CD4-positive, alpha-beta T cell treated with Interleukin-17A for 1 hour (primary cell): ENCODE results near the gene TRIP6.

Experiments
- DNase-seq: peaks from one replicate; pipeline ENCODE4 v3.0.0-alpha.2; 2020

TRIP6 gene

DNA sequence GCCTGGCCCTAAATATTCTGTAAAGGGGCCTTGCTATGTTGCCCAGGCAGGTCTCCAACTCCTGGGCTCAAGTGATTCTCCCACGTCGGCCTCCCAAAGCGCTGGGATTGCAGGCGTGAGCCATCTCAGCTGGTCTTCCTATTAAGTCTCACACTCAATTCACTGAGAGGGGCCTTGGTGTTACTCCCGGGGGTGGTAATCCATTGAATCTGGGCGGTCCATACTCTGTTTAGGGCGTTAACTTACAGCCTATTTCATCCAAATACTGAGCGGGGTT is 7.1 kb downstream of the TRIP6 start:
- DNase-seq: no peak

DNA sequence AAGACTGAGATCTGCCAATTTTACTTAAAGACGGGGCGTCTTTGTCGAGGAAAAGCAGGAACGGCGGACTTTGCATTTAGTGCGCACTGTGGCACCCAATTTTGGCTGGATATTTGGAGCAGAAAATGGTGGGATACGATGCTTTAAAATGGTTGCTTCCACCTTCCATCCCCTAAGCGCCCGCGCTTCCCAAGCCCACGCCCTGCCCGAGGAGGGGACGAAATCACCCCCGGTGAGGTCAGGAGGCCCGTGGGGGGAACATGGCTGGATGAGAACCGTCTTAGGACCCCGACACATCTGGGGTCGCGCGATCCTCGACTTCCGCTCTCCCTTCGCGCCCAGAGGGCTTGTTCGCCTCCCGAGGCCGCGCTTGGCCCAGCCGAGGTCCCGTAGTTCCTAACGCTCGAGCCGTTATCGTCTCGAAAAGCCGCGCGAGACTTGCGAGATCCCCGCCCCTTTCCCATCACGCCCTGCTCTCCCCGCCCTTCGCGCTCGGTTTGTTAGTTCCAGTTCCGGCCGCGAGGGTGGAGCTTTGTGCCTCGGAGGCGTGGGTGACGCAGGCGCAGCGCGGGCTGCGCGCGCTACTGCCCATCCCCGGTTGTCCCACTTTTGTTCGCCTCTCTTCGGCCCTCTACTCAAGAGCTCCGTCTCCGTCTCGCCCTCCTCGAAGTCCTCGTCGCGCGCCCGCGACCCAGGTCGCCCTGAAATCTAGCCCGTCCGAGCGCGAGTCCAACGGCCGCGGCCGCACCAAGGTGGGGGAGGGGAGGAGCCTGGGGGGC is 7.6 kb downstream of the TRIP6 start, which contains the start of gene SRRT:
Gene SRRT, plus strand, starts transcription at position 527 of the 779 bp plus-strand sequence. CDS start 488 bp downstream, outside the sequence.
- peak; percentile 98 for DNase-seq

DNA sequence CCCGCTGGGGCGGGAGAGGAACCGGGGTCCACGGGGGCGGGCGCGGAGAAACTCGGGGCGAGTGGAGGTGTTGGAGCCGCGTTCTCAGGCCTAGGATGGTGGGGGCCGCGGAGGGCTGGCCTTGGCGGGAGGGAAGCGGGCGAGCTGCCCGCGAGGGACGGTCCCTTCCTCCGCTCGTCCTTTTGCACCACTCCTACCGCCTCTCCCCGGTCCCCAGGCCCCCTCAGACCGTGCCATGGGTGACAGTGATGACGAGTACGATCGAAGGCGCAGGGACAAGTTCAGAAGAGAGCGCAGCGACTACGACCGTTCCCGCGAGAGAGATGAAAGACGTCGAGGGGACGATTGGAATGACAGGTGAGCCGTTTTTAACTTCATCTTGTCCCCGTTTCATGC is 8.2 kb downstream of the TRIP6 start:
- peak; percentile 38 for DNase-seq

GRCh38 chr7:100878013-100878412 is 10.8 kb downstream of the TRIP6 start:
- DNase-seq: no peak

- no peak for DNase-seq
These were observed 11.5 kb downstream of the TRIP6 start for GRCh38 chr7:100878685-100879084.

DNA sequence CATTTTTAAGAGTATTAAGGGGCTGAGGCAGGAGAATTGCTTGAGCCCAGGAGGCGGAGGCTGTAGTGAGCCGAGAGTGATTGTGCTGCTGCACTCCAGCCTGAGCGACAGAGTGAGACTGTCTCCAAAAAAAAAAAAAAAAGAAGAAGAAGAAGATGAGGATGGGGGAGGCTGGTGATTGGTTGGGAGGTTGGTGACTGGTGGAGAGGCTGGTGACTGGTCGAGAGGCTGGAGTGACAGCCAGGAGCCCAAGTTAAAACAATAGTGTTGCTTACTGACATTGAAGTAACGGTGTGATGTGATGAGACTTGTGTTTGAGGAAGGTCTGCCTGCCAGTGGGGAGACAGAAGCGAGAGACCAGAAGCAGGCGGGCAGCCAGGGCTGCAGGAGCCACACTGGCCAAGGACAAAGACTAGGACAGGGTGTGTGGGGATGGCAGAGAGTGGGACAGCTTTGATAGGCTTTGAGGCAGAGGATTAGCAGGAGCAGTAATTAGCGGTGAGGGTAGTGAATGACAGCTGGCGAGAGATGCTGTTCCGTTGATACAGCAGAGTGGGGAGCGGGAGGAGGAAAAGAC is 12.6 kb downstream of the TRIP6 start:
- no peak for DNase-seq

- DNase-seq: no peak
These were observed 13.5 kb downstream of the TRIP6 start for GRCh38 chr7:100880645-100881044.

DNA sequence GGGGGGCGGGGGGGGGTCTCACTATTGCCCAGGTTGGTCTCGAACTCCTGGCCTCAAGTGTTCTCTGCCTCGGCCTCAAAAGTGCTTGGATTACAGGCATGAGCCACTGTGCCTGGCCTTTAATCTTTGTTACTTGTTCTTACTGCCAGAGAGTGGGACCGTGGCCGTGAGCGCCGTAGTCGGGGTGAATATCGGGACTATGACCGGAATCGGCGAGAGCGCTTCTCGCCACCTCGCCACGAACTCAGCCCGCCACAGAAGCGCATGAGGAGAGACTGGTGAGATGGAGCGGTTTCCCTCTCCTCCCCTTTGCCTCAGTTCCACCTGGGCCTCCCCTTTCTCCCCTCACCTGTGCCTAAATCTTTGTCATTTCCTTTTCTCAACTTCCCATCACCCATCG is 13.9 kb downstream of the TRIP6 start:
- DNase-seq: no peak

- no peak for DNase-seq
These were observed 15.0 kb downstream of the TRIP6 start for GRCh38 chr7:100882201-100882600.

GRCh38 chr7:100882785-100883526 is 15.8 kb downstream of the TRIP6 start:
- no peak for DNase-seq

GRCh38 chr7:100884736-100885439 is 17.7 kb downstream of the TRIP6 start:
- DNase-seq: peak; percentile 81

DNA sequence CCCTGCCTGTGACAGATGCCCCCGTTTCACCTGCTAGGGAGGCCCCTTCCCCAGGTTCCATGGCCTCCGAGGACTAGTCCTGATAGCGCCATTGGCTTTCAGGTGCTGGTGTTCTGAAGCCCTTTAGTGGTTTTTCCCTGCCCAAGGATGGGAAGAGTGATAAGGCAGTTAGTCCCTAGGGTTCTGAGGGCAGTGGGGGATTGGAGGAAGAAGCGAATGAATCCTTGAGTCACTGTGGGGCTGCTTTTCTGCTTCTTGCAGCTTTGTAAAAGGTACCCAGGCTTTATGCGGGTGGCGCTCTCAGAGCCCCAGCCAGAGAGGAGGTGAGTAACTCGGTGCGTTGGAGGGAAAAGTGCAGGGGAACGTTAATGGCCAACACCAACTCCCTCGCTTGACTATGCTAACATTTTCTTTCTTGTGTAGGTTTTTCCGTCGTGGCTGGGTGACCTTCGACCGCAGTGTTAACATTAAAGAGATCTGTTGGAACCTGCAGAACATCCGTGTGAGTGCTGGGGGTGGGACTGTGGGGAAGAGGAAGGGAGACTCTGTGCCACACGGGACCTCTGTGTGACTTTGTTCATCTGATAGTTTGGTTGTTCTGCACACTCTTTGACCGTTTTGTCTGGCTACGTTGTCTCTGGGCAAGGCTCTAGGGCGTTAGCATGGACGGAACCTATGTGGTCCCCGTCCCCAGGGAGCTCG is 18.4 kb downstream of the TRIP6 start:
- no peak for DNase-seq

DNA sequence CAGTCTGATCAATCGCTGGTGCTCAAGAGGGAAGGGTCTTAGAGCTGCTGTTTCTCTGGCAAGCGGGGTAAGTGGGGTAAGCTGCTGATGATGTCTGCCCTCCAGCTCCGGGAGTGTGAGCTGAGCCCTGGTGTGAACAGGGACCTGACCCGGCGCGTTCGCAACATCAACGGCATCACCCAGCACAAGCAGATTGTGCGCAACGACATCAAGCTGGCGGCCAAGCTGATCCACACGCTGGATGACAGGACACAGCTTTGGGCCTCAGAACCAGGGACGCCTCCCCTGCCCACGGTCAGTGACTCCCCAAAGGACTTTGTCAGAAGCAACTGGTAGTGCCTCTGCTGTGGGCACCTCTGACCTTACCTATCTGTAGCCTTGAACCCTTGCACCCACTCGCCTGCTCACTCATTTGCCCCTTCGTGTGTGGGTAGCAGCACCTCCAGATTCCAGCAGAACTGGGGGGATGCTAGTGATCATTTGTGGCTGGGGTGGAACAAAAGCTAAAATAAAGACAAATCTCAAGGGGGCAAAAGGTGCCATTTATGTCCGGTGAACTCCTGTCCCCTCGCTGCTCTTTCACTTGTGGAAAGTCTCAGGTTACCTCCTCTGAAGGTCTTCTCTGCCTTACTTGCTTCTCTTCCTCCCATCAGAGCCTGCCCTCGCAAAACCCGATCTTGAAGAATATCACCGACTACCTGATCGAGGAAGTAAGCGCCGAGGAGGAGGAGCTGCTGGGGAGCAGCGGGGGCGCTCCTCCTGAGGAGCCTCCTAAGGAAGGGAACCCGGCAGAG is 19.2 kb downstream of the TRIP6 start:
- DNase-seq: no peak

- DNase-seq: peak; percentile 40
These were observed 19.8 kb downstream of the TRIP6 start for GRCh38 chr7:100886936-100887515.

- DNase-seq: peak; percentile 78
These were observed 20.5 kb downstream of the TRIP6 start for GRCh38 chr7:100887516-100888290.

- no peak for DNase-seq
These were observed 21.3 kb downstream of the TRIP6 start for GRCh38 chr7:100888291-100888987.

- no peak for DNase-seq
These were observed 22.0 kb downstream of the TRIP6 start, which contains the start of gene UFSP1 for GRCh38 chr7:100888988-100889750. TSS of gene UFSP1 (minus strand) at chr7:100889715. CDS start at chr7:100889271, 444 bp downstream.

GRCh38 chr7:100890653-100891567 is 23.7 kb downstream of the TRIP6 start:
- DNase-seq: no peak
